GM18520 (cell line): ENCODE data around the gene LGMN.
"Not testable (repeated sequence)": the region's sequence is repeated elsewhere in the genome, so short reads cannot be mapped to it uniquely, and the experiment has no call there.

Source experiments
- ATAC-seq: cut with Tn5 transposase; IDR thresholded peaks from one replicate; pipeline ENCODE4 v1.9.1; 2021; ENCODE audit not compliant: unreplicated experiment

Gene LGMN

DNA sequence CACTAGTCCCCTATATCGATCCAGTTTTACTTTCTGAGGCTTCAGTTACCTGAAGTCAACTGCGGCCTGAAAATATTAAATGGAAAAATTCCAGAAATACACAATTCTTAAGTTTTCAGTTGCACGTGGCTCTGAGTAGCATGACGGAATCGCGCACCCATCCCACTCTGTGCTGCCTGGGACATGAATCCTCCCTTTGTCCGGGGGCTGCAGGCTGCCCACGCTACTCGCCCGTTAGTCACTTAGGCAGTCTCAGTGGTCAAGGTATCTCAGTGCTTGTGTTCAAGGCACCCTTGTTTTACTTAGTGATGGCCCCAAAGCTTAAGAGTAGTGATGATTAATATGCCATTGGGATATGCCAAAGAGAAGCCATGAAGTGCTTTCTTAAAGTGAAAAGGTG is 46.6 kb downstream of the LGMN start:
- ATAC-seq = no peak

- ATAC-seq = no peak
Observed at GRCh38 chr14:92698393-92698792, 50.0 kb downstream of the LGMN start.

GRCh38 chr14:92696366-92696765 is 52.1 kb downstream of the LGMN start:
- ATAC-seq = no peak

GRCh38 chr14:92695562-92695961 is 52.9 kb downstream of the LGMN start:
- ATAC-seq = no peak

DNA sequence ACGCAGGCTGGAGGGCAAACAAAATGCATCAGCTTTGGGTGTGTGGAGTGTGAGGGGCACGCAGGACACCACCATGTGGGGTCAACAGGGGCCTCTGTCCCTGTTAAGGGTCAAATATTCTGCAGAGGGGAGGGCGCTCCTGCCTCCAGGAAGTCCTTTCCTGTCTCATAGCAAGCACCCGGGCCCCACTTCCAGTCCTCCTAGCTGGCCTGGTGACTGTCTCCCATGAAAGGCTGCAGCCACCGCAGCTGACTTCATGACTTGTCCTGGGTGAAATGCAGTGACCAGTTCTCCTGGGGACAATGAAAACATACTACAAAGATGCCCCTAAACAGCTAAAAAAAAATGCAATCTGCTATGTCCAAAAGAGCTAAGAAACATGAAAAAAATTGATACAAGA is 53.6 kb downstream of the LGMN start:
- ATAC-seq = no peak

GRCh38 chr14:92693998-92694795 is 54.2 kb downstream of the LGMN start:
- ATAC-seq = no peak

DNA sequence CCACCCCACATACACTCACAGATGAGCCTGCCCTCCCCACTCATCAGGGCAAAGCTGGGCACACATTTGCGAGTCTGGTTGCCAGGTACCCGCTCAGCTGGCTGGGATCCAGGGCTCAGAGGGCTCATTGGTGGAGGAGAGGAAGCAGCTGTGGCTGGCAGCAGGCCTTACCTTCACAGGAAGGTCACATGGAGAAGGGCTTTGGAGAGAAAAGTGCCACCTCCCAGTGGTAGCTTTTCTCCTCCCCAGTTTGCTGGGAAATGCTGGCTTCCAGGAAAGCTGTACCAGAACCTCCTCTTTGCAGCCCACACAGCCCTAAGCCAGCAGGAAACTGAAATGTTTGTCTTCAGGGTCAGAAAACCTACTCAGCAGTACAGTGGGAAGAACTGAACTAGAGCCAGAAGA is 55.6 kb downstream of the LGMN start:
- ATAC-seq = no peak

DNA sequence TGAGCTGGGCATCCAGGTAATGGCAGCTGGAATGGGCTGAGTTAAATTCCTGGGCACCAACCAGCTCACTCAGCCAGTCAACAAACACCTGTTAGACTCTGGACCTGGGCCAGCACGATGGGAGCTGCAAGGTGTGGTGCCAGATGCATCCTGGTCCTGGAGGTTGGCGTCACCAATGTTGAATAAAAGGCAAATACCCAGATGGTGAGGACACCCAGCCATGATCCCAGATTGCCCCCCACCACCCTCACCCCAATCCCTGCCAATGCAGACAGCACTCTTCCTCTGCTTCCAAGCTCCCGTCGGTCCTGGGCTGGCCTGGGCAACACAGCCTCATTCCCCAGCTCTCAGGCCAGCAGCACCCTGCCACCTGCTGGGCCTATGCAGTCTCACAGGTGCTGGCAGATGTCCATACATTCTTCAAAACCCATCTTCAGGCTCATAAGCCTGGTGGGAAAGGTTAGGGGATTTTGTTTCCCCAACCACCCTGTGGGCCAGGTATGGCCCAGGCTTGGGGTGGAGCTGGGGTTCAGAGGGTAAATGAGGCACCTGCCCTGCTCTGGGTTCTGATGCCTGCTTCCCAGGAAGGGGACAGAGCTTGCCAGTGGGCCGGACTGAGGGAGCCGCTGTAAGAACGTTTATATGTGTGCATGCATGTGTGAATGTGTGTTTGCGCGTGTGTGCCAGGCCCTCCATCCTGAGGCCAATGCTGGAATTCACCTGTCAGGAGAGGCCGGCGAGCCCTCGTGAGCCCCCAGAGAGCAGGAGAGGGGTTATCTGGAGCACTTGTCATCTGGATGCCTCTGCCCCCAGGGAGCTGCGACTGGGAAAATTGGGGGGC is 58.0 kb downstream of the LGMN start:
- ATAC-seq = no peak

GRCh38 chr14:92688434-92689375 is 59.7 kb downstream of the LGMN start:
- ATAC-seq = no peak

DNA sequence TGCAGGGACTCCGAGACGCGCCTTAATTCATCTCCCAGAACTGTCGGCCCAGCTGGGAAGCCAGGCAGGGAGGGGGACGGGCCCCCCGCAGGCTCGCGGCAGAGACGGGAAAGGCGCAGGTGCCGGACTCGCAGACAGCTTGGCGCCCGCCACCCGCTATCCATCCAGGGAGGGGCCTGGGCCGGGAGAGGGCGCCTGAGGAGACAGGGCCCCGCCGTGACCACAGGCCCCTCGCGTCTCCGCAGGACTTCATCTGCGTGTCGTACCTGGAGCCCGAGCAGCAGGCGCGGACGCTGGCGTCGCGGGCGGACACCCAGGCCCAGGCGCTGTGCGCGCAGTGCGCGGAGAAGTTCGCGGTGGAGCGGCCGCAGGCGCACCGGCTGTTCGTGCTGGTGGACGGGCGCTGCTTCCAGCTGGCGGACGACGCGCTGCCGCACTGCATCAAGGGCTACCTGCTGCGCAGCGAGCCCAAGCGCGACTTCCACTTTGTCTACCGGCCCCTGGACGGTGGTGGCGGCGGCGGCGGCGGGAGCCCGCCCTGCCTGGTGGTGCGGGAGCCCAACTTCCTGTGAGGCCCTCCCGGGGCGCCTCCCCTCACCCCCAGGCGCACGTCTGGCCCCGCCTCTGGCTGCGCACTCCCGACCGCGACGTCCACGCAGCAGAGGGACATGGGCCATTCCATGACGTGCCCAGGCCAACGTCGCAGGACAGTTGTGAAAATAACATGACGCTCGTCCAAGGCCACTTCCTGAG is 60.6 kb downstream of the LGMN start:
- ATAC-seq = no peak

DNA sequence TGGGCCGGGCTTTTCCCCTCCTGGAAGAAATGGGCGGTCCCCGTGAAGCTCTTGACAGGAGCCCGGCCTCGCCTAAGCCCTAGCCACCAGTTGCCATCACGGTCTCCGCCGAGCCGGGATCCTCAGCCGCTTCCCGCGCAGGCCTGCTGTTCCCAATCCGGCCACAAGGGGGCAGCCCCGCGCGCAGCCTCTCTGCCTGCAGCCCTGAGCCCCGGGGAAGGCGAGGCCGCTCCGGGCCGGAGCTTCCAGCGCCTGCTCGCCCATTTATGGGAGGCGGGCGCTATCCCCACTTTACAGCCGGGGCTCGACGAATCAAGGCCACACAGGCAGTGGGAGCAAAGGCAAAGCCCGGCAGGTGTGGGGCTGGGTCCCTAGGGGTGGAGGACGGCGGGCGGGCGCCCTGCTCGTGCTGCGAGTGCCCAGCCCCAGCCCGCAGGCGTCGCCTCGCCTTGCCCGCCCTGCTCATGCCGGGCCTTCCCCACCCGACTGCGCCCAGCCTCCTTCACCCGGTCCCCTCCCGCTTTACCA is 61.5 kb downstream of the LGMN start:
- peak; percentile 57 for ATAC-seq

GRCh38 chr14:92686411-92686899 is 62.0 kb downstream of the LGMN start:
- no peak for ATAC-seq

- ATAC-seq = no peak
Observed at GRCh38 chr14:92685784-92686355, 62.6 kb downstream of the LGMN start.

DNA sequence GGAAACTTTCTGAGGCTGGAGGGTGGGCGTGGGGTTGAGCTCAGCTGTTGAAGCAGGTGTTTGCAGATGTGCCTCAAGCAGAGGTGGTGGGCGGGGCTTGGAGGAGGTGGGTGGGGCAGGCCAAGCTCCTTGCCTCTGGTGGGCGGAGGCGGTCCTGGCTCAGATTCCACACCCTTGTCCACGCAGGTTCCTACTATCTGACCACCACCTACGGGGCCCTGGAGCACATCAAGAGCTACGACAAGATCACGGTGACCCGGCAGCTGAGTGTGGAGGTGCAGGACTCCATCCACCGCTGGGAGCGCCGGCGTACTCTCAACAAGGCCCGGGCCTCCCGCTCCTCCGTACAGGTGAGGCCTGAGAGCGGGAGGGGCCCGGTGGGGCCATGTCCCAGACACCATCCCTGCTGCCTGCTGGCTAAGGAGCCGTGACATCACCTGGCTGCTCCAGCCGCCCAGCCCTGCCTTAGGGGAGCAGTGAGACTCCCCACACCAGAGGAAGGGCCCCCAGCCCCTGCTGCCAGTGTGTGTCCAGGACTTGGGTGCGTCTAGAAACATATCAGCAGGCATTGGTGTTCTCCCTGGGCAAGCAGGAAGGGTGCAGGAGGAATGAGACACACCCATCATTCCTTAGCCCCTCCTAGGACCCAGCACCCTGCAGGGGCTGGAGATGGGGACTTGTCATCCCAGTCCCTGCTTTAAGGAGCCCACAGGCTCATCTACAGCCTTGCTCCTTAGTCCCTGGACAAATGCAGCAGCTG is 63.4 kb downstream of the LGMN start:
- no peak for ATAC-seq

DNA sequence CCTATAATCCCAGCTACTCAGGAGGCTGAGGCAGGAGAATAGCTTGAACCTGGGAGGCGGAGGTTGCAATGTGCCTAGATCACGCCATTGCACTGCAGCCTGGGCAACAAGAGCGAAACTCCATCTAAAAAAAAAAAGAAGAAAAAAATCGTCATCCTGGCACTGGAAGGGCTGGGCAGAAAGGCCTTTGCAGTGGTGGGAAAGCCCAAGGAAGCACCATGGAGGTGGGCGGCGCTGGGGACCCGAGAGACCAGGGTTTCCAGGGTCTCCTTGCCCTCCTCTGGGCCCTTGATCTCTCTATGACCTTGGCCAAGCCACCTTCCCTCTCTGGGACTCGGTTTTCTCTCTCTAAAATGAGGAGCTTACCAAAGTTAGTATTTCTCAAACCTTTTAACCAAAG is 65.4 kb downstream of the LGMN start:
- no peak for ATAC-seq

DNA sequence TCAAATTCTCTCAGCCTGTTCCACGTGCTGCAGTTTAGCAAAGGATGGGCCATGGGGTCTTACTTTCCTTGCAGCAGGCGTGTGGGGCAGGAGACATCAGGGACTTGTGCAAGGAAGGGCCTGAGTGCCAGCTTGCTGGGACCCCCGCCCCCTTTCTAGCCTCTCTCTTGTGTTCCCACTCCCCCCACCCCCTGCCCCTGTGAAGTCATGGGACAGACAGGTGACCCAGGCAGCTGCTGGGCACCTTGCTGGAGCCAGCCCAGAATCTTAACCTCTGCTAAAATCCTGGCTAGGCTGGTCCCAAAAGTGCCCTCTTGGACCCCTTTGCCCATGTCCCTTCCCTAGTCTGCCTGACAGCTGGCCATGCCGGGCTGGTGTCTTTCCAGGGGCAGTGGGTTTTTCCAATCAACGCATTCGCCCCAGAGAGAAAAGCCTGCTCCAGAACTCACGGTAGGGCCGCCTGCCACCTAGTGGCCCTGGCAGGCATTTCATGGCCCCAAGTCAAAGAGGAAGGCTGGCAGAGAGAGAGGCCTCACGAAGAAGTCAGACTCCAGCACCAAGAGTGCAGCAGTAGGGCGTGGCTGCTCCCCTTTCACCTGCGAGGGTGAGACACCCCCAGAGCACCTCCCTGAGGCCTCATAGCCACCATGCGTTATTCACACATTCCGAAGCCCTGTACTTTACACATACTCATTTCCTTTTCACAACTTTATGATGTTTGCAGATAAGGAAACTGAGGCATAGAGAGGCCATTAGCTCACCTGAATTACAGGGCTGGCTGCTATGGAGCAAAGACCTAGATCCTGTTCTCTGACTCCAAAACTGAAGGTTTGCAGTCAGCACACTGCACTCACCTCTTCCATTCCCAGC is 67.4 kb downstream of the LGMN start:
- no peak for ATAC-seq

GRCh38 chr14:92680330-92680729 is 68.1 kb downstream of the LGMN start:
- ATAC-seq = not testable (repeated sequence)

GRCh38 chr14:92679246-92679645 is 69.2 kb downstream of the LGMN start:
- ATAC-seq = no peak
